CD4-positive, alpha-beta T cell (primary cell): ENCODE measurements around the gene PDGFD. TPM values are rescaled to one million over a fixed set of nuclear protein-coding genes. Genes with fewer than 3 reads are reported as not detected.

Source experiments
- ATAC-seq: fragments of 200-7000 bp; cut with Tn5 transposase; one replicate; pipeline ENCODE4 v1.10.0; 2022; ENCODE audit warnings: mild to moderate bottlenecking; ENCODE audit not compliant: poor library complexity
- CTCF ChIA-PET: fragments of 350-600 bp; sonication (Branson Sonifier 250); formaldehyde crosslinking; loops from one replicate; lab custom pipeline; 2021; ENCODE audit warnings: antibody characterized with exemption, inconsistent platforms; lab: Charles Lee
- POLR2A ChIA-PET: fragments of 350-600 bp; sonication (Branson Sonifier 250); formaldehyde crosslinking; loops from one replicate; lab custom pipeline; 2021; ENCODE audit warnings: antibody characterized with exemption, inconsistent platforms; lab: Charles Lee
- DNase-seq, 14 experiments: peaks; one replicate each; pipeline ENCODE4 v3.0.0-alpha.2; 2013 to 2020; ENCODE audit warnings: mixed read lengths in 2 of 14
- H3K27ac ChIP-seq, 2 donors: one replicate each; pipeline versions ENCODE4 v1.5.1 to v1.7.0; 2013; ENCODE audit warnings: low read length in 2 of 2, low read depth in 1 of 2, mild to moderate bottlenecking in 1 of 2
- H3K27me3 ChIP-seq, 2 experiments: 1 replicate in 1 of 2; 2 replicates in 1 of 2; pipeline versions ENCODE4 v1.6.1 to v1.7.0; 2013; ENCODE audit warnings: low read length in 2 of 2, control low read depth in 1 of 2, mild to moderate bottlenecking in 1 of 2, moderate library complexity in 1 of 2; ENCODE audit not compliant: insufficient read depth in 2 of 2, control insufficient read depth in 1 of 2
- H3K36me3 ChIP-seq: one replicate; pipeline ENCODE4 v1.6.1; 2013; ENCODE audit warnings: low read length, control low read depth; ENCODE audit not compliant: insufficient read depth
- H3K4me1 ChIP-seq: one replicate; pipeline ENCODE4 v1.6.1; 2013; ENCODE audit warnings: low read length, control low read depth; ENCODE audit not compliant: insufficient read depth
- H3K4me3 ChIP-seq: one replicate; pipeline ENCODE4 v1.5.1; 2013; ENCODE audit warnings: mild to moderate bottlenecking, low read length, moderate library complexity
- H3K9me3 ChIP-seq, 2 experiments: 1 replicate in 1 of 2; 2 replicates in 1 of 2; pipeline versions ENCODE4 v1.6.1 to v1.7.0; 2013; ENCODE audit warnings: low read length in 2 of 2, mild to moderate bottlenecking in 2 of 2, control low read depth in 1 of 2, moderate library complexity in 1 of 2; ENCODE audit not compliant: control insufficient read depth in 1 of 2, insufficient read depth in 1 of 2
- H3K27ac Mint-ChIP-seq: one replicate; pipeline ENCODE4 v1.8.0; 2020; ENCODE audit warnings: mixed read lengths
- H3K27me3 Mint-ChIP-seq: one replicate; pipeline ENCODE4 v1.8.0; 2021; ENCODE audit warnings: mixed read lengths
- H3K36me3 Mint-ChIP-seq: one replicate; pipeline ENCODE4 v1.8.0; 2021; ENCODE audit warnings: low read depth, mixed read lengths
- H3K4me1 Mint-ChIP-seq: one replicate; pipeline ENCODE4 v1.8.0; 2021; ENCODE audit warnings: low read depth, mixed read lengths
- H3K4me3 Mint-ChIP-seq: one replicate; pipeline ENCODE4 v1.8.0; 2020; ENCODE audit warnings: mild to moderate bottlenecking, mixed read lengths
- H3K9me3 Mint-ChIP-seq: one replicate; pipeline ENCODE4 v1.8.0; 2020; ENCODE audit warnings: mixed read lengths
- intact Hi-C, 2 experiments: fragments of 100-400 bp; cut with DNase I in 1 of 2; cut with micrococcal nuclease in 1 of 2; formaldehyde crosslinking; loops; one replicate each; pipeline versions ENCODE4 v1.15.1 to v1.9.0; 2023 to 2025; cut with DNase I, micrococcal nuclease
- total RNA-seq, 174 experiments: library from RNA in 2 of 174; stranded (reverse) in 2 of 174; gene quantifications; one replicate each; pipeline ENCODE4 v1.2.3 and lab custom pipeline; 2021 to 2026
- TF ChIP-seq, protein P1 (sequence below): fragments of 200-600 bp; IDR thresholded peaks from one replicate; pipeline ENCODE4 v1.8.0; 2022; ENCODE audit warnings: antibody characterized with exemption, mild to moderate bottlenecking

The PDGFD gene
- total RNA-seq, 2 experiments from 2014 or later: not detected

DNA sequence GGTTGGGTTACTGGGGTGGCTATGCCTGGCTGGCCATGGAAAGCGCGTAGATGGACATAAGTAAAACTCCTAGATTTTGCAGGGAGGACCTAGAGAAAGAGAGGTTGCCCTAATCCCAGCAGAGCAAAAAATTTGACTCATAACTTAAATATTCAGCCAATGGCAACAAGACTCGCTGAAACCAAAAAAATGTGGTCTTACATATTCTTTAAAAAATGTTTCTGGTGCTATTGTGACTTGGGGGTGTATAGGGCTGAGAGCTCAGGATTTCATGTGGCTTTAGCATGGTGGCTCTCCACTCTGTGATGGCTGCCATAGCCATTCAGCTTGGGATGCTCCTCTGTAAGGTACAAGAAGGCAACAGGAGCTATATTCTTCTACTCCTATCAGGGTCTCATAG is 27.2 kb upstream of the PDGFD start:
- Mint-ChIP-seq H3K4me3 (no peak overlapping the region), H3K4me1 (no peaks in the 10 kb centered on the region), H3K27me3 (no peaks in the 10 kb centered on the region), H3K9me3 (no peaks in the 10 kb centered on the region), H3K36me3 (no peaks in the 10 kb centered on the region), H3K27ac (no peak overlapping the region)
- no peak for ATAC-seq
- TF ChIP-seq, protein P1, sequence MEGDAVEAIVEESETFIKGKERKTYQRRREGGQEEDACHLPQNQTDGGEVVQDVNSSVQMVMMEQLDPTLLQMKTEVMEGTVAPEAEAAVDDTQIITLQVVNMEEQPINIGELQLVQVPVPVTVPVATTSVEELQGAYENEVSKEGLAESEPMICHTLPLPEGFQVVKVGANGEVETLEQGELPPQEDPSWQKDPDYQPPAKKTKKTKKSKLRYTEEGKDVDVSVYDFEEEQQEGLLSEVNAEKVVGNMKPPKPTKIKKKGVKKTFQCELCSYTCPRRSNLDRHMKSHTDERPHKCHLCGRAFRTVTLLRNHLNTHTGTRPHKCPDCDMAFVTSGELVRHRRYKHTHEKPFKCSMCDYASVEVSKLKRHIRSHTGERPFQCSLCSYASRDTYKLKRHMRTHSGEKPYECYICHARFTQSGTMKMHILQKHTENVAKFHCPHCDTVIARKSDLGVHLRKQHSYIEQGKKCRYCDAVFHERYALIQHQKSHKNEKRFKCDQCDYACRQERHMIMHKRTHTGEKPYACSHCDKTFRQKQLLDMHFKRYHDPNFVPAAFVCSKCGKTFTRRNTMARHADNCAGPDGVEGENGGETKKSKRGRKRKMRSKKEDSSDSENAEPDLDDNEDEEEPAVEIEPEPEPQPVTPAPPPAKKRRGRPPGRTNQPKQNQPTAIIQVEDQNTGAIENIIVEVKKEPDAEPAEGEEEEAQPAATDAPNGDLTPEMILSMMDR: no peak
- Histone ChIP-seq H3K27me3 (no peaks in the 10 kb centered on the region), H3K4me1 (no peaks in the 10 kb centered on the region), H3K4me3 (no peak overlapping the region), H3K9me3 (peaks cover 0 to 3% of the 10 kb centered on the region in 2 experiments), H3K36me3 (no peaks in the 10 kb centered on the region), H3K27ac (no peak overlapping the region)
- CTCF ChIA-PET: no interaction called here
- no peak for DNase-seq
- POLR2A ChIA-PET: no interaction called here
- intact Hi-C loops: no loop called here

DNA sequence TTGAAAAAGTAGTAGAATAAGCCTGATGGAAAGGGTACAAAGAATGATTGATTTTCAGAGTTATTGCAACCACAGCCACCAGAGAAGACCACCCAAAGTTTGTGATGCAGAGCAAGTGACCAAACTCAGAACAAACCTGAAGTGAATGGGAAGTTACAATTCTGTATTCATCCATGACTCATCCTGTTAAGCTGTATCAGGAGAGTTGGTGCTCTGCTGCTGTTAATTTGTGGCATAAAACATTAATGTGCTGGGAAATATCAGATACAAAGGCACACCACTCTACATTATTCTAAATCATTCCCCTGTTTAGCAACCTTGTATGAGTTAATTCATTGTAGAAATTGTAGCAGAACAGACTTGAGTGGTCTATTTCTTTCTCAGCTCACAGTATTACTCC is 19.6 kb upstream of the PDGFD start:
- ATAC-seq (no peak), DNase-seq (no peak)
- no peaks in the 10 kb centered on the region for H3K27me3 Mint-ChIP-seq
- H3K4me3 Mint-ChIP-seq: no peak overlapping the region
- no peak overlapping the region for H3K27ac ChIP-seq
- ChIA-PET POLR2A (no interaction called here), CTCF (no interaction called here)
- no peaks in the 10 kb centered on the region for H3K36me3 ChIP-seq
- no peaks in the 10 kb centered on the region for H3K36me3 Mint-ChIP-seq
- H3K4me1 ChIP-seq: no peaks in the 10 kb centered on the region
- H3K4me3 ChIP-seq: no peak overlapping the region
- no peak overlapping the region for H3K27ac Mint-ChIP-seq
- no peaks in the 10 kb centered on the region for H3K9me3 ChIP-seq
- TF ChIP-seq, protein P1: no peak
- H3K9me3 Mint-ChIP-seq: no peaks in the 10 kb centered on the region
- no peaks in the 10 kb centered on the region for H3K27me3 ChIP-seq
- intact Hi-C loops: no loop called here
- H3K4me1 Mint-ChIP-seq: no peaks in the 10 kb centered on the region

DNA sequence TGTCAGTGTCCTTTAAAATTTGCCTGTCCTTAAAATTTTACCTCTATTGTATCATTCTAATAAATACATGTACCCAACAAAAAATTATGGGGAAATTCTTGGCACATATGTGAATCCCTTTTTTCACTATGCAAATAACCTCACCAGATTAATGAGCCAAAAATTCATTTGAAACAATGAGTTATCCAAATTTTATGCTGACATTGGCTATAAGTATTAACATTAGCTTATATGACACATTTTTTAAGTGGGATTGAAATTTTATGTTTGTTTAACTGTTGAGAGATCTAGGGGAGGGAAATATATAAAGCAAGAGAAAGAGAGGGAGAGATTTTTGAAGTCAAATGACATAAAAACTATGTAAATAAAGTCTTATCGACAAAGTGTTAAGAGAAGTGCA is 11.8 kb upstream of the PDGFD start:
- H3K9me3 Mint-ChIP-seq: peaks cover 4% of the 10 kb centered on the region
- no peak for ATAC-seq
- POLR2A ChIA-PET: no interaction called here

More for the DNA sequence above, 11.8 kb upstream of the PDGFD start:
- no peak overlapping the region for H3K27ac ChIP-seq
- H3K36me3 ChIP-seq: no peaks in the 10 kb centered on the region
- intact Hi-C loops: no loop called here
- no peaks in the 10 kb centered on the region for H3K9me3 ChIP-seq
- Mint-ChIP-seq H3K4me3 (no peak overlapping the region), H3K36me3 (no peaks in the 10 kb centered on the region), H3K27ac (no peak overlapping the region), H3K27me3 (no peaks in the 10 kb centered on the region), H3K4me1 (no peaks in the 10 kb centered on the region)
- DNase-seq: no peak
- no peaks in the 10 kb centered on the region for H3K4me1 ChIP-seq
- CTCF ChIA-PET: no interaction called here
- no peak overlapping the region for H3K4me3 ChIP-seq
- TF ChIP-seq, protein P1: no peak
- no peaks in the 10 kb centered on the region for H3K27me3 ChIP-seq
